DMS53 treated with DMSO at 0.1 percent for 48 hours (cell line): ENCODE measurements around the gene ERH.
"Not testable (repeated sequence)": the region's sequence is repeated elsewhere in the genome, so short reads cannot be mapped to it uniquely, and the experiment has no call there.

Source experiments
- DNase-seq: peaks from one replicate; lab custom pipeline; 2025; ENCODE audit not compliant: unreplicated experiment; lab: John Stamatoyannopoulos, UW

Gene ERH

DNA sequence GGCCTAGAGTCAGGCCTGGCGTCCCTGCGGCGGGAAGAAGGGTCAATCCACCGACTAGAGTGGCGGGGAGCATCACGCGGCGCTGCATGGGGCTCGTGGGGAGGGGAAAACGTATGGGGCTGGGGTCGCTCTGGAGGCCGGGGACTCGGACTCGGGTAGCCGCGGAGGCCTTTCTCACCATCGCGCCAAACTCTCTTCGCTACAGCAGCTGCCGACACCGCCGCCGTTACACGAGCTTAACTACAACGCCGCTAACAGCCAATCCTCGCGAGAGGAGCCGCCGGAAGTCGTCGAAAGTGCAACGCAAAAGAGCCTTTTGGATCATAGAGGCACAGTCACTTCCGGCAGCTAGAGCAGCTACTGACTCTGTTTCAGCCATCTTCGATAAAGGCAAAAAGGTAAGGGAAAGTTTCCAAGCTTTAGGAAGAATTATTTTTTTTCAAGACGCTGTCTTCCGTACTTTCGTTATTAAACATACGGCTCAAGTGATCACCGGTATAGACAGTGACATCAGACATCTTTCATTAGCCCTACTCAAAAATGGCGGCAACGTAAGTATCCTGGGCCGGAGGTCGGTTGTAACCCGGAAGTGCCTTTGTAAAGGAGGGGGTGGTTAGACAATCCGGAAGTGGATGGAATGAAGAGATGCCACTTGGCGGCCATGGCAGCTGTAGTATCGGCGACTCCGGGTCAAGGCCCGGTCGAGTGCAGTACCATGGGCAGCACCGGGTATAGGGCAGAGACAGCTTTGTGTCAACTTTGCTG lies at the start of gene ERH, which contains the start of gene SLC39A9:
Gene ERH (minus strand): TSS at position 247 of the 765 bp plus-strand sequence. CDS start 66 bp downstream, at position 181.
Gene SLC39A9 (plus strand): TSS at position 640 of the 765 bp plus-strand sequence. CDS start 678 bp downstream, outside the sequence.
- peak; percentile 90 for DNase-seq

GRCh38 chr14:69443296-69443805 lies 45.3 kb upstream of the ERH start:
- no peak for DNase-seq

DNA sequence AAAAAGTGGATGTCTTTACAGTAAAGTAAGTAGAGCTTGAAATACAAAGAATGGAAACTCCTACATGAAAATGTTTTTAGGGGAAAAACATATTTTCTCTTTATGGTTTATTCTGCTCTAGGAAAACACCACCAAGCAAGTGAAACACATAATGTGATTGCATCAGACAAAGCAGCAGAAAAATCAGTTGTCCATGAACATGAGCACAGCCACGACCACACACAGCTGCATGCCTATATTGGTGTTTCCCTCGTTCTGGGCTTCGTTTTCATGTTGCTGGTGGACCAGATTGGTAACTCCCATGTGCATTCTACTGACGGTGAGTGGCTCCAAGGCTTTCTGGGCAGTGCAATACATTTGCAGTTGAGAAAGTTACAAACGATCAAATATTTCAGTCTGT lies 43.8 kb upstream of the ERH start:
- no peak for DNase-seq

- no peak for DNase-seq
Measured at GRCh38 chr14:69439521-69440270, 41.6 kb upstream of the ERH start.

GRCh38 chr14:69432364-69432763 lies 34.3 kb upstream of the ERH start:
- DNase-seq: no peak

GRCh38 chr14:69430306-69430939 lies 32.3 kb upstream of the ERH start:
- DNase-seq: no peak

- DNase-seq: no peak
Measured at GRCh38 chr14:69429643-69430042, 31.5 kb upstream of the ERH start.

DNA sequence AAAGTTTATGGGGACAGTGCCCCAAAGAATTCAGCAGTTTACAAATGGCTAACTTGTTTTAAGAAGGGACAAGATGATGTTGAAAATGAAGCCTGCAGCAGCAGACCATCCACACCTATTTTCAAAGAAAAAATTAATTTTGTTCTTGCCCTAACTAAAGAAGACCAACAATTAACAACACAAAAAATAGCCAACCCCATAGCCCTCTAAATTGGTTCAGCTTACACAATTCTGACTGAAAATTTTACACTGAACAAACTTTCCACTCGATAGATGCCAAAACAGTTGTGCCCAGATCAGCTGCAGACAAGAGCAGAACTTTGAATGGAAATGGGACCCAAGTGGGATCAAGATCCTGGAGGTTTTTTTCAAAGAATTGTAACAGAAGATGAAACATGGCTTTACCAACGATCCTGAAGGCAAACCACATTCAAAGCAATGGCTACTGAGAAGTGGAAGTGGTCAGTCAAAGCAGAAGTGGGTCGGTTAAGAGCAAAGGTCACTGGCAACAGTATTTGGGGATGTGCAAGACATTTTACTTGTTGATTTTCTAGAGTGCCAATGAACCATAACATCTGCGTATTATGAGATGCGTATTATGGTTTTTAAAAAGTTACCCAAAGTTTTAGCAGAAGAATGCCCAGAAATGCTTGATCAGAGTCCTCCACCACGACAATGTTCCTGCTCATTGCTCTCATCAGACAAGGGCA lies 30.3 kb upstream of the ERH start:
- DNase-seq: no peak

DNA sequence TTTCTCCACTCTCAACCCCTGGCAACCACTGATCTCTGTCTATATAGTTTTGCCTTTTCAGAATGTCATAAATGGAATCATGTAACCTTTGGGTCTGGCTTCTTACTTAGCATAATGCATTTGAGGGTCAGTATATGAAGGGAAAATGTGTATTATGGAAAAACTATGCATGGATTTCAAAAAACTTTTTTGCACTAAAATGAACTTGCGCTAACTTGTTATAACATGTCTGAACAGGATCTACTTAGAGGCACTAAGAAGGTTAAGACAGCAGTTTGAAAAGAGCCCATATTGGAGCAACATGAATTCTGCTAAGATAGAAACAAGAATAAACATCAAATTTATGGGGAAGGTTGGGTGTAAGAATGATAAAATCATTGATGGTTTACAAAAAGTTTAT lies 29.5 kb upstream of the ERH start:
- DNase-seq: no peak

DNA sequence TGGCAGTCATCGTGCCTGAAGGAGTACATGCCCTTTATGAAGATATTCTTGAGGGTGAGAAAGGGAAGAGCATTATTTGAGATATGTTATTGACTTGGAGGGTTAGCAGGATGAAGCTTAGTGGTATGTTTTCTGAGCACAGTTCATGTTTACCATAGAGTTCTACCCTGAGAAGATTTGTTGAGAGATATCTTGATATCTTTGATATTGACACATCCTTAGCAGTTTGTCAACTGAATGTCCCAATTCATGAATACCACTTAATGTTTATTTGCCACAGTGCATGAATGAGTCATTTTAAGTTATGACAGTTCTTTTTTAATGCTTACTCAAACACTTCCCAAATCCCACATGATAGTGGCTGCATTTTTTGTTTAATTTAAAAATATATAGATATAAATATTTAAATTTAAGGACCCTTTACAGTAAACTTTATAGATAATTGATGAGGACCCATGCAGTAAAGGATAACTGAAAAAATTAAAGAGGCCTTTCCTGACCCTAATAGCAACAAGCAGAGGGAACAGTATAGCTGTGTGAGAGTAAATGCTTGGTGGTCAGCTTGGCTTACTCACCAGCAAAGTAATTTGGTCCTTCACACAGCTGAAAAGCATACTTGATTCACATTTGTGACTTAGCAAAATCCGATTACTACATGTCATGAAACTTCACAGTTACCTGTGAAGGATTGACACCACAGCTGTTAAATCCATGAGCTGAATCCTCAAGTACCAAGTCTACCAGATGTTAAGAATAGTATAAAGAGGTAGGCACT lies 26.2 kb upstream of the ERH start:
- no peak for DNase-seq

GRCh38 chr14:69423279-69423678 lies 25.2 kb upstream of the ERH start:
- no peak for DNase-seq

DNA sequence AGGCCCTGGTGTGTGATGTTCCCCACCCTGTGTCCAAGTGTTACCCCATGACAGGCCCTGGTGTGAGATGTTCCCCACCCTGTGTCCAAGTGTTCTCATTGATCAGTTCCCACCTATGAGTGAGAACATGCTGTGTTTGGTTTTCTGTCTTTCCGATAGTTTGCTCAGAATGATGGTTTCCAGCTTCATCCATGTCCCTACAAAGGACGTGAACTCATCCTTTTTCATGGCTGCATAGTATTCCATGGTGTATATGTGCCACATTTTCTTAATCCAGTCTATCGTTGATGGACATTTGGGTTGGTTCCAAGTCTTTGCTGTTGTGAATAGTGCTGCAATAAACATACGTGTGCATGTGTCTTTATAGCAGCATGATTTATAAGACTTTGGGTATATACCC lies 18.0 kb upstream of the ERH start:
- DNase-seq: not testable (repeated sequence)

GRCh38 chr14:69413483-69413882 lies 15.4 kb upstream of the ERH start:
- DNase-seq: no peak

DNA sequence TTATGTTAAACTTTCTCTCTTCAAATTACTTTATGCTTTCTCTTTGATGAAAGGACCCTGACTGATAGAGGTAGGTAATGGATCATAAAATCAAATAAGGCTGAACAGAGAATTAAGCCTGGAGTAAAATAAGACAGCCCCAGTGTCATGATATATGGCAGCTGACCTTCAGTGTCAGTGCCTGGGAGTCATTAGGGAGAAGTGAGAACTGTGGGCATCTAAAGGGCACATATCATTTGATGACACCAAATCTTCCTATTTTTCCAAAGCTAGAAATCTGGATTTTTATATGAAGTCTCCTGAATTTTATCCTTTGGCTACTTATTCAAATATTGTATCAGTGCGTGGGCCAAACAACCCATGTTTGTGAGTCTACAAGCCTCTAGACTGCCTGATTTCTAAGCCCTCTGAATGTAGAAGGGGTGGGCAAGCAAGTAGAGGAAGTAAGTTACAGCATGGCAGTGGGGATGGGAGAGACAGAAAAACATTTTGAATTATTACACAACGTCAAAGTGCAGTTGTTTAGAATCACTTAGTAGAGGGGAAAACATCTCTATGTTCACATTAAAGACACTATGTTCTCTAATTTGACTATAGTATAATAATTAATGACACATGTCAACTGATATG lies 10.3 kb upstream of the ERH start:
- no peak for DNase-seq

DNA sequence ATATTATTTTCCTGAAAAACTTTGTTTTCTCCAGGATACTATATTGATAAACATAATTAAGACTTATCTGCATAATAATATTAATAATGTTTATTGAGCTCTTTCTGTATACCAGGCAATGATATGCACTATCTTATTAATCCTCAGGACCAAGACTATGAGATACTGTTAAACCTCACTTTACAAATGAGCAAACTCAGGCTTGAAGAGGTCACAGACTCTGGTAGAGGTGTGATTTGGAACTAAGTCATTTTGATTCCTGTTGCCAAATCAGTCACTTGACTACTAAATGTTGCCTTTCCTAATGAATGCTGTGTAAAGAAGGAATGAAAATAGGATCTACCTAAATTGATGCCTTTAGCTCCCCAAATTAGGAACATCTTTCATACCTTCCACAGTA lies 7.7 kb upstream of the ERH start:
- DNase-seq: no peak

DNA sequence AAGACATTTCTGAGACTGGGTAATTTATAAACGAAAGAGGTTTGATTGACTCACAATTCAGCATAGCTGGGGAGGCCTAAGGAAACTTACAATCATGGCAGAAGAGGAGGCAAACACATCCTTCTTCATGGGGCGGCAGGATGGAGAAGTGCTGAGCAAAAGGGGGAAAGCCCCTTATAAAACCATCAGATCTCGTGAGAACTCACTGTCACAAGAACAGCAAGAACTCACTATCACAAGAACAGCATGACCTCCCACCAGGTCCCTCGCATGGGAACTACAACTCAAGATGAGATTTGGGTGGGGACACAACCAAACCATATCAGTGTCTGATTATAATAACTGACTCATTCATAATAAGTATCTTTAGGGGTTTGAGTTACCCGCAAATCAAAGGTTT lies 6.8 kb upstream of the ERH start:
- DNase-seq: no peak

DNA sequence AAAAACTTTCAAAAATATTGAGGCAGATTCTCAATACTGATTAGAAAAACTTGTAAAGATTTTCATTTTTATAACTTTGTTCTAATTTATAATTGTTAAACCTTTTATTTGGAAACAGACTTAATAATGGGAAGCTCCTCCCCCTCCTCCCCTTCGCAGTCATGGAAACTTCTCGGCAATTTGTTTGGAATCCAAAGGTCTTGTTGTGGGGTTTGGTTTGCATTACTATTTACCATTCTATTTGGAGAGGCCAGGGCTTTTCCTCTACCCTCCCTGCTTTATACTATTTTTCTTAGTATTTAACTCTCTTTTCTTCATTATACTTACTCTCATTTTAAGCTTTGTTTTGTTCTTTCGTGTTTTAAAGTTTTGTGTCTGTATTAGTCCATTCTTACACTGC lies 6.4 kb upstream of the ERH start:
- no peak for DNase-seq

- no peak for DNase-seq
Measured at GRCh38 chr14:69401841-69402240, 3.7 kb upstream of the ERH start.

DNA sequence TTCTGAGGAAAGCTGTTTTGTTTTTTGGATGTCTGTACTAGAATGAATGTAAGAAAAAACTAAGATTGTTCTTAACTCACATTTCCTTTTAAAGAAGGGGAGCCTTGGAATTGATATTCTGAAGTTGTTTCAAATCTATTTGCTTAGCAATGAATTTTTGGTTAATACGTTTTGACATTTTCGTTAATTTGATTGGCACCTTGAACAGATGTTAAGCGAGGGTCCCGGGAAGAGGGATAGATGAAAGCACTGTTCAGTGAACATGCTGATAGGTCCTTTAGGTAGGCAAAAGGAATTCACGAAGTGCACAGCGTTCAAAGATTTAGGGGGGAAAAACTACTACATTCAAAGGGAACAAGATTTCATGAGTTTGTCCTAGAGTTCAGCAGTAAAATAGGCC lies 2.1 kb upstream of the ERH start:
- DNase-seq: no peak

DNA sequence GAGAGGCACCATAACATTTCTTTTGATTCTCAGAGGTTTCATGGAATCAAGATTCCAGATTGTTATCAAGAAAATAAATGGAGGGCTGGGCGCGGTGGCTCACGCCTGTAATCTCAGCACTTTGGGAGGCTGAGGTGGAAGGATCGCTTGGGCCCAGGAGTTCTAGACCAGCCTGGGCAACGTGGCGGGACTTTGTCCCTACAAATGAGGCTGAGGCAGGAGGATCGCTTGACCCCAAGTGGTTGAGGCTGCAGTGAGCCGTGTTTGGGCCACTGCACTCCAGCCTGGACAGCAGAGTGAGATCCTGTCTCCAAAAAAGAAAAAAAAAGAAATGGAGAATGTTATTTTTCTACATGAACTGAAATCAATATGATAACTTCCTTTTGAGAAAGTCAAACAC lies 1.7 kb upstream of the ERH start:
- no peak for DNase-seq
